Vagina (tissue), 2 donors: ENCODE data around the gene KLHL29.

Source experiments
- POLR2A ChIP-seq, 2 donors: fragments of 450-650 bp; IDR thresholded peaks; one replicate each; pipeline ENCODE4 v1.6.1; 2017; ENCODE audit warnings: antibody characterized with exemption in 2 of 2, mild to moderate bottlenecking in 2 of 2, moderate library complexity in 2 of 2
- POLR2AphosphoS5 ChIP-seq, 2 donors: sonication (generic); formaldehyde crosslinking; IDR thresholded peaks; one replicate each; pipeline ENCODE4 v1.9.0; 2017; ENCODE audit warnings: antibody characterized with exemption in 2 of 2, mild to moderate bottlenecking in 2 of 2, low read depth in 1 of 2; ENCODE audit not compliant: insufficient read depth in 1 of 2
- TF ChIP-seq, protein P1 (sequence below), 3 experiments: fragments of 450-650 bp in 2 of 3; fragments of 200-600 bp in 1 of 3; sonication (generic) in 1 of 3; IDR thresholded peaks; one replicate each; pipeline ENCODE4 v1.5.1; 2017 to 2019; ENCODE audit warnings: antibody characterized with exemption in 3 of 3, mild to moderate bottlenecking in 2 of 3, moderate library complexity in 2 of 3

DNA sequence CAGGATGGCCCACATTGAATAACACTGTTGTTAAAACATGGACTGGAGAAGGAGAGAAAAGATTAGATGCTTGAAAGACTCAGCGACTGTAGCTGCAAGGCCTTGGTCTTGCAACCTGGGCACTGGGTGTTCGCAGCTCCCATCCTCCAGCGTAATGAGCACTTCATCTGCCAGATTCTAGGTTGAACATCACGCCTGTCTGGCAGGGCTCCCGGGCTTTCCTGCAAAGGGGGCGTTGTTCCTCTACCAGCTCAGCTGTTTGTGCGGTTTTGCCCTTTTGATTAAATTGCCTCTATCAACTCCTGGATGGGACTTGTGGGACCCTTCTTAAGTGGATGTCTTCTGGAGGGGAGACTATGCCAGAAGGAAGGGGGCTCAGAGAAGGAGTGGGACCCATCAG lies 215.4 kb downstream of the KLHL29 start:
- TF ChIP-seq, protein P1, sequence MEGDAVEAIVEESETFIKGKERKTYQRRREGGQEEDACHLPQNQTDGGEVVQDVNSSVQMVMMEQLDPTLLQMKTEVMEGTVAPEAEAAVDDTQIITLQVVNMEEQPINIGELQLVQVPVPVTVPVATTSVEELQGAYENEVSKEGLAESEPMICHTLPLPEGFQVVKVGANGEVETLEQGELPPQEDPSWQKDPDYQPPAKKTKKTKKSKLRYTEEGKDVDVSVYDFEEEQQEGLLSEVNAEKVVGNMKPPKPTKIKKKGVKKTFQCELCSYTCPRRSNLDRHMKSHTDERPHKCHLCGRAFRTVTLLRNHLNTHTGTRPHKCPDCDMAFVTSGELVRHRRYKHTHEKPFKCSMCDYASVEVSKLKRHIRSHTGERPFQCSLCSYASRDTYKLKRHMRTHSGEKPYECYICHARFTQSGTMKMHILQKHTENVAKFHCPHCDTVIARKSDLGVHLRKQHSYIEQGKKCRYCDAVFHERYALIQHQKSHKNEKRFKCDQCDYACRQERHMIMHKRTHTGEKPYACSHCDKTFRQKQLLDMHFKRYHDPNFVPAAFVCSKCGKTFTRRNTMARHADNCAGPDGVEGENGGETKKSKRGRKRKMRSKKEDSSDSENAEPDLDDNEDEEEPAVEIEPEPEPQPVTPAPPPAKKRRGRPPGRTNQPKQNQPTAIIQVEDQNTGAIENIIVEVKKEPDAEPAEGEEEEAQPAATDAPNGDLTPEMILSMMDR (IDR thresholded peaks at IDR 0.05), result no peak
- no peak for TF ChIP-seq POLR2A (IDR thresholded peaks at IDR 0.05)
- no peak for TF ChIP-seq POLR2AphosphoS5 (IDR thresholded peaks at IDR 0.05; ENCODE audit: insufficient read depth in 1 of 2, low read depth in 1 of 2)
